IPS-NIHi11 (cell line): ENCODE data around the gene AVPR1A.

Source experiments
- DNase-seq: peaks from one replicate; pipeline ENCODE4 v3.0.0; 2012; ENCODE audit warnings: mixed read lengths, low spot score

The AVPR1A gene

DNA sequence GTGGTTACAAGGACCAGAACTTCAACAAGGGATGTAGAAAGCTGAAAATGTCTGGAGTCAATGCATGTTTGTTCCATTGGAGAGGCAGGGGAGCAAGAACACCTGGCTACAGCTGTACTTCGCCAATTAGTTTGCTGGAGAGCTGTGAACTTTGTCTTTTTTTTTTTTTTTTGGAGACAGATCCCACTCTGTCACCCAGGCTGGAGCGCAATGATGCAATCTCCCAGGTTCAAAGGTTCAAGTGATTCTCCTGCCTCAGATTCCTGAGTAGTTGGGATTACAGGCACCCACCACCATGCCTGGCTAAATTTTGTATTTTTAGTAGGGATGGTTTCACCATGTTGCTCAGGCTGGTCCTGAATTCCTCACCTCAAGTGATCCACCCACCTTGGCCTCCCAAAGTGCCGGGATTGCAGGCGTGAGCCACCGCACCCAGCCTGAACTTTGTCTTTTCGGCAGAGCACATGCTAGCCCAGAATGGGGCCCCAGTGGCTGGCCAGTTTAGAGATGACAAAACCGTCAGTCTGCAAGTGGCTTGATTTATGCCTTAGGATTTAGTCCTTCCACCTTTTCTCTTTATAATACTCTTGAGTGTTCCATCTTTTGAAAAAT is 55.5 kb downstream of the AVPR1A start:
- DNase-seq, result no peak

DNA sequence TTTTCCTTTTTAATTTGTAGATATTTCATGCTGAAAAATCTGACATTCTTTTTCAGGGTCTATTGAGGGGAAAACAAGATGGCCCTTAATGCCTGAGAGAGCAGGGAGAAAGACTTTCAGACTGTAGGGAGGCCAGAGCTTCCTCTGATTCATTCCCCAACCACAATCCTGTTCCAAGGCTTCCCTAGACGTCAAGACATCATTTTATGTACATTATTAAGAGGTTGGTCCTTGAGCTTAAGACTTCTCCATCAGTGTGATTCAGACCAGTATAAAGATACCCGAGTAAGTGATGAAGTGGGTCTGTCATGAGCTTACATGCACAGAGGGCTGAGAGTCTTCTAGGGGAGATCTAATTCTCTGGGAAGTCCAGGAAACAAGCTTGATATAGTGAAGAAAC is 57.3 kb downstream of the AVPR1A start:
- no peak for DNase-seq

DNA sequence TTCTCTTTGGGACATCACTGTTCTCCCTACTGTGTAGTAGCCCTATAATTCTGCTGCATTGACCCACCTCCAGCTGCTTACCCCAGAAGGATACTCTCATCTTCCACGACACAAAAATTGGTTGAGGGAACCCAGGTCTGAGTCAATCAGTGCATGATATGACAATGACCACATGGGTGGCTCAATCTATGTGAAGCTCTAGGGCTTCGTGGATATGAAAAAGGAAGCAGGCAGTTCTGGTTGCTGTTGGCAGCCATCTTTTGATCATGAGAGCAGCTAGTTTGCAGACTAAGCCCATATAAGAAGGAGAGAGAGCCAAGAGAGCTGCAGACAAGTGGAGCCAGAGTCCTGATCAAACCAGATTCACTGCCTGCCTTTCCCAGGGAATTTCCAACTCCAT is 57.9 kb downstream of the AVPR1A start:
- no peak for DNase-seq
